Common myeloid progenitor, CD34-positive (primary cell): Measurements from ENCODE around the gene TMEM175.
A peak's percentile ranks its signal among the peaks of the same experiment; 100 is the strongest.

ENCODE experiments used
- CTCF ChIA-PET: fragments of 350-600 bp; sonication (Branson Sonifier 250); formaldehyde crosslinking; loops from one replicate; lab custom pipeline; 2021; ENCODE audit warnings: antibody characterized with exemption; lab: Charles Lee
- POLR2A ChIA-PET: fragments of 350-600 bp; sonication (Branson Sonifier 250); formaldehyde crosslinking; loops from one replicate; lab custom pipeline; 2021; ENCODE audit warnings: antibody characterized with exemption; lab: Charles Lee
- DNase-seq, 3 donors: peaks; one replicate each; pipeline versions ENCODE4 v3.0.0 to v3.0.0-alpha.2; 2013
- H3K27ac ChIP-seq, 2 experiments: 1 replicate in 1 of 2; 2 replicates in 1 of 2; pipeline ENCODE4 v1.7.0; 2013; ENCODE audit warnings: inconsistent platforms in 2 of 2, low read length in 2 of 2, mild to moderate bottlenecking in 2 of 2, low read depth in 1 of 2, moderate library complexity in 1 of 2; ENCODE audit not compliant: severe bottlenecking in 2 of 2, insufficient read depth in 1 of 2, poor library complexity in 1 of 2
- H3K27me3 ChIP-seq, 5 experiments: replicated peaks in 2 of 5; 1 replicate in 3 of 5; 2 replicates in 2 of 5; pipeline versions ENCODE4 v1.6.1 to v1.7.0; 2013; ENCODE audit warnings: low read length in 4 of 5, mild to moderate bottlenecking in 2 of 5, moderate library complexity in 2 of 5, inconsistent platforms in 1 of 5; ENCODE audit not compliant: insufficient read depth in 5 of 5, control insufficient read depth in 4 of 5
- H3K36me3 ChIP-seq, 4 experiments: 1 replicate in 2 of 4; 2 replicates in 2 of 4; pipeline versions ENCODE4 v1.6.1 to v1.7.0; 2013; ENCODE audit warnings: low read length in 3 of 4, control low read depth in 1 of 4, mild to moderate bottlenecking in 1 of 4; ENCODE audit not compliant: control insufficient read depth in 4 of 4, insufficient read depth in 4 of 4
- H3K4me1 ChIP-seq, 4 experiments: 1 replicate in 3 of 4; 2 replicates in 1 of 4; pipeline versions ENCODE4 v1.6.1 to v1.7.1; 2013; ENCODE audit warnings: low read length in 3 of 4, mild to moderate bottlenecking in 3 of 4, control low read depth in 1 of 4, inconsistent platforms in 1 of 4, moderate library complexity in 1 of 4; ENCODE audit not compliant: control insufficient read depth in 4 of 4, insufficient read depth in 4 of 4; ENCODE audit errors: control extremely low read depth in 1 of 4
- H3K4me3 ChIP-seq, 7 experiments: 1 replicate in 4 of 7; 2 replicates in 3 of 7; pipeline versions ENCODE4 v1.5.1 to v1.7.0; 2013; ENCODE audit warnings: mild to moderate bottlenecking in 7 of 7, low read length in 6 of 7, moderate library complexity in 6 of 7, inconsistent platforms in 2 of 7, low read depth in 2 of 7, control low read depth in 1 of 7; ENCODE audit not compliant: insufficient read depth in 4 of 7, control insufficient read depth in 1 of 7; ENCODE audit errors: extremely low read depth in 1 of 7
- H3K9me3 ChIP-seq, 5 experiments: 1 replicate in 4 of 5; 2 replicates in 1 of 5; pipeline versions ENCODE4 v1.6.1 to v1.7.1; 2013; ENCODE audit warnings: low read length in 4 of 5, mild to moderate bottlenecking in 2 of 5, inconsistent platforms in 1 of 5, low read depth in 1 of 5, moderate library complexity in 1 of 5; ENCODE audit not compliant: control insufficient read depth in 4 of 5, insufficient read depth in 2 of 5; ENCODE audit errors: control extremely low read depth in 1 of 5
- WGBS: methylation state at CpG from one replicate; pipeline ENCODE4 v1.1.5; 2013; ENCODE audit not compliant: insufficient coverage; 5-methylcytosine and 5-hydroxymethylcytosine counted together

The TMEM175 gene

DNA sequence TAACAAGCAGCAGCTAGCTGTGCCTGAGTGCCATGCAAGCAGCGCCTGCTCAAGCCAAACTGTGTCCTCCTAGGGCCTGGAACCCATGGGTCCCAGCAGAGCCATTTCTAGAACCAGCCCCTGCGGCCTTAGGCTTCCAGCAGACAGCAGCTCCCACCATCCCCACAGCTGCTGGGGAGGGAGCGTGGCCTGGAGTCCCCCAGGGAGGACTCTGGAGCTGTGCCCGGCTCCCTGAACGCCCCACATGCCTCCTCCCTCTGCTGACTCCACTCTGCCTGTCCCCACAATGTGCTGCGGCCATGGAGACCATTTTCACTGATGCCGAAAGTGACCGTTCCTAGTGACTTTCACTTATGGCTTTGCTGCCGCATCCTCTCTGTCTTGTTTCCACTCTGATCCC lies 46.0 kb upstream of the TMEM175 start:
- 98% methylated on average over 8 of the region's 9 CpGs for WGBS
- POLR2A ChIA-PET = no interaction called here
- Histone ChIP-seq H3K27me3 (no peaks in the 10 kb centered on the region), H3K4me3 (no peak overlapping the region), H3K9me3 (peaks cover 0 to 7% (median 2%) of the 10 kb centered on the region in 5 experiments), H3K27ac (no peak overlapping the region), H3K4me1 (no peaks in the 10 kb centered on the region), H3K36me3 (peaks cover 12 to 94% (median 64%) of the 10 kb centered on the region in 4 experiments)
- DNase-seq = no peak
- CTCF ChIA-PET = interaction anchor here (1.1 to 1.2 kb wide), 2 partner anchors 11 to 16 kb away, joined by 3 read pairs; no protein-coding TSS in a partner anchor

DNA sequence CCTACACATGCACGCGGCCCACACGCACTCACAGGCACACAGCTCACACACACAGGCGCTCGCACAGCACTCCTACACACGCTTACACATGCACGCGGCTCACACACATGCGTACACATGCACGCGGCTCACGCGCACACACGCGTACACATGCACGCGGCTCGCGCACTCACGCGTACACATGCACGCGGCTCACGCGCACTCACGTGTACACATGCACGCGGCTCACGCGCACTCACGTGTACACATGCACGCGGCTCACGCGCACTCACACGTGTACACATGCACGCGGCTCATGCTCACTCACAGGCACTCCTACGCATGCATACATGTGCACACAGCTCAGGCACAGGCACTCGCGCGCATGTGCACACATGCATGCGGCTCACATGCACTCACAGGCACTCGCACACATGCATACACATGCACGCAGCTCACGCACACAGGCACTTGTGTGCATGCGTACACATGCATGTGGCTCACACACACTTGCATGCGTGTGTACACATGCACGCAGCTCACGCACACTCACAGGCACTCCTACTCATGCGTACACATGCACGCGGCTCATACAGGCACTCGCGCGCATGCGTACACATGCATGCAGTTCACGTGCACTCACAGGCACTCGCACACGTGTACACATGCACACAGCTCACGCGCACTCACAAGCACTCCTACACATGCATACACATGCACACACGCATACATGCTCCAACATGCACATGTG lies 45.1 kb upstream of the TMEM175 start:
- ChIA-PET POLR2A (no interaction called here), CTCF (no interaction called here)
- Histone ChIP-seq H3K27me3 (no peaks in the 10 kb centered on the region), H3K36me3 (peaks cover 10 to 85% (median 61%) of the 10 kb centered on the region in 4 experiments), H3K4me3 (no peak overlapping the region), H3K9me3 (peaks cover 0 to 7% (median 2%) of the 10 kb centered on the region in 5 experiments), H3K4me1 (no peaks in the 10 kb centered on the region), H3K27ac (no peak overlapping the region)
- no peak for DNase-seq
- WGBS = 98% methylated on average over 63 of the region's 63 CpGs

DNA sequence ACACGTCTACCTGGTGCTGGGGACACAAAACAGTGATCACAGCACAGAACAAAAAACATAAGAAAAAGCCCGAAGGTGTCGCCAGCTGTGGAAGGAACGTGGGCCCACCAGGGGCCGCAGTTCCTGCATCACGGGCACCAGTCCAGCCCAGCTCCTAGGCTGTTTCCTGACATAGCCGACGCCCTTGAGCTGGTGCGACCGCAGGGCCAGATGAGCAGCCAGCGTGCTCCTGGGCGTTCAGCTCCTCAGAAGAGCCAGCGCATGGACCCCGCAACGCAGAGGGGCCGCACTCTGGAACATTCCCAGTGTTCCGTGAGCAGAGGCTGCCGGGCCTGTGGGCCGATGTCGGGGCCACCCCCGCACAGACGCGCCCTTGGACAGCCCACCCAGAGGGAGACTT lies 44.2 kb upstream of the TMEM175 start:
- H3K36me3 ChIP-seq = peaks cover 10 to 83% (median 61%) of the 10 kb centered on the region in 4 experiments
- 98% methylated on average over 23 of the region's 23 CpGs for WGBS
- no peaks in the 10 kb centered on the region for H3K27me3 ChIP-seq
- H3K4me1 ChIP-seq = no peaks in the 10 kb centered on the region
- H3K27ac ChIP-seq = no peak overlapping the region
- no peak overlapping the region for H3K4me3 ChIP-seq
- peaks cover 0 to 7% (median 2%) of the 10 kb centered on the region in 5 experiments for H3K9me3 ChIP-seq
- ChIA-PET POLR2A (no interaction called here), CTCF (no interaction called here)
- no peak for DNase-seq

DNA sequence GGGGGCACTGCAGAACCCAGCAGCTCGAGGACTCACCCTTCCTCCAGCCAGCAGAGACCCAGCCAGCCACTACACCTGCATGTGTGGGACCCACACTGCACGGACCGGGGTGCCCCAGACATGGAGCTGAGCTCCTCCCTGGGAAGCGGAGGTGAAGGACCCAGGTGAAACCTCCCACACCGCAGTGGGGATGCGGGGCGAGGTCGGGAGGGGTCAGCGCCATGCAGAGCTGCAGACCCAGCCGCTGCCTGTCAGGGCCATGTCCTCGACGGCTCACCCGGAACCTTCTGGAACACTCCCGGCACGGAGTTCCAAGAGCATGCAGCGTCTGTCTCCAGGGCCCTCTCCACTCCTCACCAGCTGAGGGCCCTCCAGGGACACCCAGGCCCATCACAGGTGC lies 42.7 kb upstream of the TMEM175 start:
- Histone ChIP-seq H3K27me3 (no peaks in the 10 kb centered on the region), H3K4me1 (no peaks in the 10 kb centered on the region), H3K9me3 (peaks cover 0 to 7% (median 2%) of the 10 kb centered on the region in 5 experiments), H3K4me3 (no peak overlapping the region), H3K36me3 (peaks cover 10 to 80% (median 58%) of the 10 kb centered on the region in 4 experiments), H3K27ac (no peak overlapping the region)
- ChIA-PET CTCF (interaction anchor here (3.6 kb wide), 1 partner anchor 97 kb away, joined by 17 read pairs; the partner anchor contains the start of gene IDUA), POLR2A (interaction anchor here (0.7 kb wide), 1 partner anchor 98 kb away, joined by 4 read pairs; the partner anchor contains the start of gene IDUA)
- DNase-seq = no peak
- 93% methylated on average over 16 of the region's 16 CpGs for WGBS

DNA sequence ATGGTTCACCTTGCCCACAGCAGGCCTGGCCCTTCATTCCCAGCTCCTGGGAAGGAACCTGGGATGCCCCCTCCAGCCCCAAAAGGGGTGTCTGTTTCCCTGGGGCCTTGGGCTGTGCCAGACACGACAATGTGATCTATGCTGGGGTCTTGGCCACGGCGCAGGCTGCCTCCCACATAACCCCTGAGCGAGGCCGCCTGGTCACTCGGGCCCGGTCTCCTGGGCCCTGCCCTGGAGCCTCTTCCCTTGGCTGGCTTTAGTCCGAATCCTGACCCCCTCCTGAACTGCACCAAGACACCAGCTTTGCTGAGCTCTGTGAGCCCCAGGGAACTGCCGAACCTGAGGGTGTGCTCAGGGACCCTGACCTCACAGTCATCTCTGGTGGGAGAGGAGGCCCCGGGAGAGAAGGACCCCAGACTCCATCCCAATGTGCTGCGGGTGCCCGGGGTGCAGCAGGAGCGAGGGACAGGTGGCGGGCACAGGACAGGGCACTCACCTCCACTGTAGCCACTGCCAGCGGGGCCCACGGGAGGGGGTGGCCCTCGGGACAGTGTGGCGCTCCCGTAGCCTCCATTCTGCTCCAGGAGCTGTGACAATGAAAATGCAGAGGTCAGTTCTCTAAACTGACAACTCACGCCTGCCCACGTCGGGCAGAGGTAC lies 42.1 kb upstream of the TMEM175 start:
- ChIA-PET POLR2A (no interaction called here), CTCF (interaction anchor here (0.6 to 3.6 kb wide), 3 partner anchors 41 to 97 kb away, joined by 3 to 17 read pairs (median 4); partner anchors contain the start of genes GAK, IDUA and TMEM175)
- Histone ChIP-seq H3K9me3 (peaks cover 0 to 7% (median 2%) of the 10 kb centered on the region in 5 experiments), H3K36me3 (peaks cover 10 to 78% (median 54%) of the 10 kb centered on the region in 4 experiments), H3K4me1 (no peaks in the 10 kb centered on the region), H3K4me3 (no peak overlapping the region), H3K27ac (no peak overlapping the region), H3K27me3 (no peaks in the 10 kb centered on the region)
- 97% methylated on average over 21 of the region's 22 CpGs for WGBS
- DNase-seq = no peak

- H3K4me3 ChIP-seq = no peak overlapping the region
- ChIA-PET CTCF (interaction anchor here (1.0 to 3.6 kb wide), 5 partner anchors 9 to 149 kb away, joined by 3 to 17 read pairs (median 5); partner anchors contain the start of genes GAK, IDUA and TMEM175), POLR2A (no interaction called here)
- peaks cover 0 to 7% (median 2%) of the 10 kb centered on the region in 5 experiments for H3K9me3 ChIP-seq
- H3K27ac ChIP-seq = no peak overlapping the region
- H3K27me3 ChIP-seq = no peaks in the 10 kb centered on the region
- H3K36me3 ChIP-seq = peaks cover 9 to 84% (median 57%) of the 10 kb centered on the region in 4 experiments
- H3K4me1 ChIP-seq = no peaks in the 10 kb centered on the region
- WGBS = 96% methylated on average over 10 of the region's 10 CpGs
- DNase-seq = peak in 2 of 3 donors; percentile 32 to 43
Measured at GRCh38 chr4:891747-892146, 40.5 kb upstream of the TMEM175 start.
